ENCODE data around the gene SAFB2.

The SAFB2 gene

GRCh38 chr19:5622465-5623396 lies at the start of gene SAFB2, which contains the start of gene SAFB:
SAFB2 (minus strand) TSS chr19:5622776; CDS start chr19:5622715, 61 bp downstream.
SAFB (plus strand) TSS chr19:5623083; CDS start chr19:5623206, 123 bp downstream.
- peak; percentile 100 for DNase-seq

GRCh38 chr19:5671600-5671999 lies 49.0 kb upstream of the SAFB2 start:
- DNase-seq, result no peak

- no peak for DNase-seq
Observed at GRCh38 chr19:5669212-5669611, 46.6 kb upstream of the SAFB2 start.

GRCh38 chr19:5667751-5668271 lies 45.2 kb upstream of the SAFB2 start:
- no peak for DNase-seq

GRCh38 chr19:5666921-5667610 lies 44.5 kb upstream of the SAFB2 start:
- DNase-seq, result no peak

GRCh38 chr19:5665781-5666513 lies 43.4 kb upstream of the SAFB2 start:
- no peak for DNase-seq

GRCh38 chr19:5664515-5664914 lies 41.9 kb upstream of the SAFB2 start:
- no peak for DNase-seq

- DNase-seq, result no peak
Observed at GRCh38 chr19:5663904-5664303, 41.3 kb upstream of the SAFB2 start.

- DNase-seq, result no peak
Observed at GRCh38 chr19:5661483-5661882, 38.9 kb upstream of the SAFB2 start.

- no peak for DNase-seq
Observed at GRCh38 chr19:5655412-5655811, 32.8 kb upstream of the SAFB2 start.

GRCh38 chr19:5654931-5655330 lies 32.4 kb upstream of the SAFB2 start:
- DNase-seq, result no peak

GRCh38 chr19:5652261-5652660 lies 29.7 kb upstream of the SAFB2 start:
- no peak for DNase-seq

- DNase-seq, result no peak
Observed at GRCh38 chr19:5651361-5651760, 28.8 kb upstream of the SAFB2 start.

- DNase-seq, result no peak
Observed at GRCh38 chr19:5648464-5648863, 25.9 kb upstream of the SAFB2 start.

GRCh38 chr19:5646703-5647102 lies 24.1 kb upstream of the SAFB2 start:
- DNase-seq, result no peak

GRCh38 chr19:5645409-5645808 lies 22.8 kb upstream of the SAFB2 start:
- no peak for DNase-seq

- no peak for DNase-seq
Observed at GRCh38 chr19:5644037-5644436, 21.5 kb upstream of the SAFB2 start.

- DNase-seq, result no peak
Observed at GRCh38 chr19:5643060-5643459, 20.5 kb upstream of the SAFB2 start.

GRCh38 chr19:5642204-5642603 lies 19.6 kb upstream of the SAFB2 start:
- DNase-seq, result no peak

GRCh38 chr19:5641171-5641570 lies 18.6 kb upstream of the SAFB2 start:
- DNase-seq, result no peak

GRCh38 chr19:5637971-5638370 lies 15.4 kb upstream of the SAFB2 start:
- DNase-seq, result no peak

GRCh38 chr19:5635427-5635826 lies 12.9 kb upstream of the SAFB2 start:
- no peak for DNase-seq

GRCh38 chr19:5632657-5633056 lies 10.1 kb upstream of the SAFB2 start:
- no peak for DNase-seq
